ENCODE data around the gene CHRNA4.

Gene CHRNA4

DNA sequence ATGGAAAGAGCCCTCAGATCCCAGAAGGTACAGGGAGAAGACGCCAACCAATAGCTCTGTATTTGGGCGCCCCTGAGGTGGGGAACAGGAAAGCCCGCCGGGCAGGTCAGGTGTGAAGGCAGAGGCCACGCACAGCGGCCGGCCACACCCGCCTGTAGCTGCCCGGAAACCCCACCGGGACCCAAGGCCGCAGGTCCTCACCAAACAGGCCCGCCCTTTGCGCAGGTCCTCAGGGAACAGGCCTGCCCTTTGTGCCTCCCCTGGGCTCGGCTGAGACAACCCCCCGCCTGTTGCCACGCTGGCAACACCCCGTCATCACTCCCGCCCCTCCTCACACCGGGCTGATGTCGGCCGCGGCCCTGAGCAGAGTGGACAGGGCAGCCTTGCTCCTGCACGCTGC, 44.9 kb upstream of the CHRNA4 start:
- DNase-seq (ENCODE audit: low read depth): no peak
- H3K4me3 ChIP-seq (ENCODE audit: low read depth, low read length): no peak overlapping the region
- TF ChIP-seq, protein P1, sequence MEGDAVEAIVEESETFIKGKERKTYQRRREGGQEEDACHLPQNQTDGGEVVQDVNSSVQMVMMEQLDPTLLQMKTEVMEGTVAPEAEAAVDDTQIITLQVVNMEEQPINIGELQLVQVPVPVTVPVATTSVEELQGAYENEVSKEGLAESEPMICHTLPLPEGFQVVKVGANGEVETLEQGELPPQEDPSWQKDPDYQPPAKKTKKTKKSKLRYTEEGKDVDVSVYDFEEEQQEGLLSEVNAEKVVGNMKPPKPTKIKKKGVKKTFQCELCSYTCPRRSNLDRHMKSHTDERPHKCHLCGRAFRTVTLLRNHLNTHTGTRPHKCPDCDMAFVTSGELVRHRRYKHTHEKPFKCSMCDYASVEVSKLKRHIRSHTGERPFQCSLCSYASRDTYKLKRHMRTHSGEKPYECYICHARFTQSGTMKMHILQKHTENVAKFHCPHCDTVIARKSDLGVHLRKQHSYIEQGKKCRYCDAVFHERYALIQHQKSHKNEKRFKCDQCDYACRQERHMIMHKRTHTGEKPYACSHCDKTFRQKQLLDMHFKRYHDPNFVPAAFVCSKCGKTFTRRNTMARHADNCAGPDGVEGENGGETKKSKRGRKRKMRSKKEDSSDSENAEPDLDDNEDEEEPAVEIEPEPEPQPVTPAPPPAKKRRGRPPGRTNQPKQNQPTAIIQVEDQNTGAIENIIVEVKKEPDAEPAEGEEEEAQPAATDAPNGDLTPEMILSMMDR (IDR thresholded peaks at IDR 0.05; ENCODE audit: low read depth, low read length, missing control alignments): no peak

DNA sequence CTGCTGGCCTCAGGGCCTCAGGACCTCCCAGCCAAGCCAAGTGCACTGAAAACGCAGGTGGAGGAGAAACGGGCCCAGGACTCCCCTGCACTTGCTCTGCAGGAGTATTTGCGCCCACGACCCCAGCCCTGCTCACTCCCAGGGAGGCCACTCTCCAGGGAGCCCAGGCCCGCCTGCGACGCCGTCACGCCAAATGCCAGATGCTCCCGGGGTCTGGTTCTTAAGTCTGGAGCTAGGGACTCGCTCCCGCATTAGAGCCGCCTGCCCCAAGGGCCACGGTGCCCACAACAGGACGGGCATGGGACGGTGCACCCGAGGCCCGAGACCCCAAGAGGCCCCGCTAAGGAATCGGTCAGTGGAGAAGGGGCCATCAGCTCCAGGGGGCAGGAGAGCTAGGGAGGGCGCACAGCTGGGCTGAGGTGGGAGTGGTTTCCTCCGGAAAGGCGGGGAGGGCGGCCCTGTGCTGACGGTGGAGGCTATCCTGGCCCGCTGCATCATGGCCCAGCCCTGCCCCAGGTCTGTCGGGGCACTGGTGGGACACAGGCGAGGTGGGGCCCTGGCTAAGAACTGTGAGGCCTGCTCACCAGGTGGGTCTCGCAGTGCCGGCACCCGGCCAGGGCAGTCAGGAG, 44.1 kb upstream of the CHRNA4 start:
- H3K4me3 ChIP-seq (ENCODE audit: low read depth, low read length): no peak overlapping the region
- DNase-seq (ENCODE audit: low read depth): no peak
- TF ChIP-seq, protein P1 (IDR thresholded peaks at IDR 0.05; ENCODE audit: low read depth, low read length, missing control alignments): no peak

DNA sequence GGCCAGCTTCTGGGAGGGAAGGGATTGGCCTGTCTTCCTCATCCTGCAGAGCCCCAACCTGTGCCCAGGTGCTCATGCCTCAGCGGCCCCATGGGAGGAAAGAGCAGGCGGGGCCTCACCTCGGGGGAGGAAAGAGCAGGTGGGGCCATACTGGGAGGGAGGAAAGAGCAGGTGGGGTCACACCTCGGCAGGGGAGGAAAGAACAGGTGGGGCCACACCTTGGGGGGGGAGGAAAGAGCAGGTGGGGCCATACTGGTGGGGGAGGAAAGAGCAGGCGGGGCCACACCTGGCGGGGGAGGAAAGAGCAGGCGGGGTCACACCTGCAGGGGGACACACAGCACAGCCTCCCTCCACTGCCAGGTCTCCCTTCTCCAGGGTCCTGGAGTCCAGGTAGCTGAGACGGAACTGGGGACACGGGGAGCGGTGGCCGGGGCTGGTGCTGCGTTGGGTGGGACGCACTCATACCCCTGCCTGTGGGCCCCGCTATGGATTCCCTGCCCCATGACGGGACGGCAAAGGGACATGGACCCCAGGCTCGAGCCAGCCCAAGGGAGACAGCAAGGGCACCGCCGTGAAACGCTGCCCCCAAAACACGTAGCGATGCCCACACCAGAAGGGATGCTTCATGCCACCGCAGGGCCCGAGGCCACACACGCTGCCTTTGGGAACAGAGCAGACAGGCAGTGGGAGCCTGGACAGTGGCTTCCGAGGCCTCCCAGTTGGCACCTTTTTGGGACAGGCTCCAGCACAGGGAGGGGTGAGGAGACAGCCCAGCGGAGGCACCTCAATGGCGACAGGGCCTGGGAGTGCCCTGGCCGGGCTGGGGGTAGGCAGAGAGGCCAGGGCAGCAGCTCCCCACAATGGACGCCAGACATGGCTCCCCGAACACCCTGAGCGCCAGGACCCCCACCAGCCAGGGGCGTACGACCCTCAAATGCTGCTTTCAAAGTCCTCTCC, 43.3 kb upstream of the CHRNA4 start:
- DNase-seq (ENCODE audit: low read depth): no peak

DNA sequence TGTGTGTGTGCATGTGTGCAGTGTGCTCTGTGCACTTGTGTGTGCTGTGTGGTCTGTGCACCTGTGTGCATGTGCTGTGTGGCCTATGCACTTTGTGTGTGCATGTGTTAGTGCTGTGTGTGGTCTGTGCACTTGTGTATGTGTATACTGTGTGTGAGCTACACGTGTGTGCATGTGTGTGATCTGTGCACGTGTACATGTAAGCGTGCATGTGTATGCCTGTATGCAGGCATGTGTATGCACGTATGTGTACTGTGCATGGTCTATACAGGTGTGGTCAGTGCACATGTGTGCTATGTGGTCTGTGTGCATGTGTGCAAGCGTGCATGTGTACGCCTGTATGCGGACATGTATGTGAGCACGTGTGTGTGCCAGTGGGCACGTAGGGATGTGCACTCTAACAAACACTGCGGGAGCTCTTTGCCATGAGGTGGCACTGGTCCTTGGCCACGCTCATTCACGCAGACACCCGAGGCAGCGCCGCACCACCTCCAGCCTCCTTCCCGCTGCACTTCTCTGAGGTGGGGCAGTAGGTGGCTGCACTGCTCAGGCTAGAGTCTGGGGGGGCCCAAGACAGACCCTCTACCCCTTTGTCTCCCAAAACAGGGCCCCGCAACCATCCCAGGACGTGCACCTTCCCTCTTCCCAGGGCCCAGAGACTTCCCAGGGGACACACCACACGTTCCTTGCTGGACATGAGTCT, 42.4 kb upstream of the CHRNA4 start:
- H3K4me3 ChIP-seq (ENCODE audit: low read depth, low read length): no peak overlapping the region
- no peak for DNase-seq (ENCODE audit: low read depth)
- TF ChIP-seq, protein P1 (IDR thresholded peaks at IDR 0.05; ENCODE audit: low read depth, low read length, missing control alignments): no peak

More for the DNA sequence above, 43.3 kb upstream of the CHRNA4 start:
- TF ChIP-seq, protein P1 (IDR thresholded peaks at IDR 0.05; ENCODE audit: low read depth, low read length, missing control alignments): no peak
- no peak overlapping the region for H3K4me3 ChIP-seq (ENCODE audit: low read depth, low read length)

DNA sequence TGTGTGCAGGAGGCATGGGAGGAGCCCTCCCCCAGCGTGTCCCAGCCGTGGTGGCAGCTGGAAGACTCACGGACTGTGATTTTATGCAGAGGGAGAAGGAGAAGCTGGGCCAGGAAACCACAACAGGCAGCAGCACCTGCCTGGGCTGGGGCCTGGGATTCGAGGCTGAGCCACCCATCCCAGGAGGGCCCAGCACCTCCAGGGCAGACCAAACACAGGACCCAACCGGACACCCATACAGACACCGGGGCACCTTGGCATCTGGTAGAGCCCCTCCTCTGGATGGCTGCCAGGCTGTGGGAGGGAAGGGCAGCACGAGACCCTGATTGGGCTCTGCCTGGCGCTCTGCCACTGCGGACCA, 41.7 kb upstream of the CHRNA4 start:
- TF ChIP-seq, protein P1 (IDR thresholded peaks at IDR 0.05; ENCODE audit: low read depth, low read length, missing control alignments): no peak
- H3K4me3 ChIP-seq (ENCODE audit: low read depth, low read length): no peak overlapping the region
- no peak for DNase-seq (ENCODE audit: low read depth)

DNA sequence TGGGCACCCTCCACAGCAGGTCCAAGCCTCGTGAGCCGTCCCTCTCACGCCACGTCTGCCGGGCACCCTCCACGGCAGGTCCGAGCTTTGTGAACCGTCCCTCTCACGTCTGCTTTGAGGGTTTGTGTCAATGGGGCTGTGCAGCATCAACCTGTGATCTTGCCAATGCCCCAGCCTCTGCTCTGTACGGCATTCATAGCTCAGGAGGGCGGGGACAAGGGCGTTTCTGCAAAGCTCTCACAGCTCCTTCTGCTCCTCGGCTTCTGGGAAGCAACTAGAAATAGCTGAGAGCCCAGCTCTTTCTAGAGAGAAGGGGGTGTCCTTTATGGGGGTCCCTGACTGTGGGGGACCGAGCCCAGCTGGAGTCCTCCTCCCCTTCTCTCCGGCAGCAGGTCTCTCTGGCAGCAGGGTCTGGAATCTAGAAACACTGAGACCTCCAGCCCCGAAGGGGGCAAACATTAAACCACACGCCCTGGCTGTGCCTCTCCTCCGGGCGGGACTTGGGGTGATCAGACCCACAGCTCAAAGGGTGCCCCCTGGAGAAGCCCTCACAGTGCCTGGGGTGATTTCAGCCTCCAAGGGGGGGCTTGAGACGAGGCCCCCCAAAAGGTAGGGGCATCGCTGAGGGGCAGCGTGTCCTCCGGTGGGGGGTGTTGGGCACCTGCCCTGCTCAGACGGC, 41.2 kb upstream of the CHRNA4 start:
- TF ChIP-seq, protein P1 (IDR thresholded peaks at IDR 0.05; ENCODE audit: low read depth, low read length, missing control alignments): no peak
- no peak overlapping the region for H3K4me3 ChIP-seq (ENCODE audit: low read depth, low read length)
- DNase-seq (ENCODE audit: low read depth): no peak

Data from GM12864 (cell line).